ENCODE results near the gene KCTD10. TPM values are rescaled to one million over a fixed set of nuclear protein-coding genes. Genes with fewer than 3 reads are reported as not detected.
"Not testable (repeated sequence)": the region's sequence is repeated elsewhere in the genome, so short reads cannot be mapped to it uniquely, and the experiment has no call there.

KCTD10 gene
- total and polyA plus RNA-seq, 5 donors from 2014 or later = 26.4 to 38.7 (median 28.7) TPM

DNA sequence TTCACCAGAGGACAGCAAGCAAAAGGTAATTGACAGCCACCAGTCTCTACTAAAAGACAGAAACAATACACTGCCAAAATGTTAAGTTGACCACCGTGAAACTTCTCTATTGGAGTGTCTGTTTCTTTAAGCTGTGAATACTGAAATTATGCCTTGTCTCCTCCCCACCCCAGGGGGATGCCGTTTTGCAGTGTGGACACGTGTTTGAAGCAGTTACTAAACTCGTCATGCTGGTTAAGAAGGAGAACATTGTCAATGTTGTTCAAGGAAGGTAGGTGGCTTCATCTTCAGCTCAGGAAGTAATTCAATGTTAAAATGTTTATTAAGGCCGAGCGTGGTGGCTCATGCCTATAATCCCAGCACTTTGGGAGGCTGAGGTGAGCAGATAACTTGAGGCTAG is 32.8 kb downstream of the KCTD10 start:
- no peaks in the 10 kb centered on the region for H3K9me3 ChIP-seq (ENCODE audit: control insufficient read depth in 2 of 2, low read length in 2 of 2)
- no peak overlapping the region for H3K4me3 ChIP-seq (ENCODE audit: low read depth, low read length)
- Mint-ChIP-seq H3K27ac (peak overlapping the region in 1 of 3 donors; percentile 21), H3K27me3 (no peaks in the 10 kb centered on the region), H3K4me1 (peaks cover 0 to 3% (median 0%) of the 10 kb centered on the region in 4 donors), H3K4me3 (no peak overlapping the region), H3K9me3 (no peaks in the 10 kb centered on the region), H3K36me3 (peaks cover 16% of the 10 kb centered on the region)
- H3K4me1 ChIP-seq (ENCODE audit: control insufficient read depth, insufficient read depth, low read length, poor library complexity, severe bottlenecking) = no peaks in the 10 kb centered on the region
- no peak overlapping the region for H3K27ac ChIP-seq (ENCODE audit: insufficient read depth, low read length, poor library complexity, severe bottlenecking)
- H3K36me3 ChIP-seq (ENCODE audit: control insufficient read depth, insufficient read depth, low read length) = peaks cover 27% of the 10 kb centered on the region
- ATAC-seq (ENCODE audit: low read depth in 2 of 2) (no peak), DNase-seq (no peak)
- no peaks in the 10 kb centered on the region for H3K27me3 ChIP-seq (ENCODE audit: control insufficient read depth, insufficient read depth, low read length)

DNA sequence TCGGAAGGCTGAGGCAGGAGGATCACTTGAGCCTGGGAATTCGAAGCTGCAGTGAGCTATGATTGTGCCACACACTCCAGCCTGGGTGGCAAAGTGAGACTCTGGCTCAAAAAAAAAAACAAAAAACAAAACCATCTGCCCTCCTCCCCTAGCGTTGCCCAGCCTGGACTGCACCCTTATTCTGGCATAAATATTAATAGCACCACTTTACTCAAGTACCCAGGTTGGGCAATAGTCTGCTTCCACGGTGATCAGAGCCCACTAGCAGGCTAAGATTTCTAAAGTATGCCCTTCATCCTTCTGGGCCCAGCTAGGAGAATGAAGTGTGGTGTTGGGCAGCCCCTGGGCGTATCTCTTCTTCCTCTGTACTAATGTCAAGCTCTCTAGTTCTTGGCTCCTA is 33.3 kb downstream of the KCTD10 start:
- Mint-ChIP-seq H3K9me3 (no peaks in the 10 kb centered on the region), H3K4me3 (no peak overlapping the region), H3K4me1 (peaks cover 0 to 3% (median 0%) of the 10 kb centered on the region in 4 donors), H3K27me3 (no peaks in the 10 kb centered on the region), H3K27ac (peak overlapping the region in 1 of 3 donors; percentile 21), H3K36me3 (peaks cover 12% of the 10 kb centered on the region)
- H3K27ac ChIP-seq (ENCODE audit: insufficient read depth, low read length, poor library complexity, severe bottlenecking) = no peak overlapping the region
- H3K36me3 ChIP-seq (ENCODE audit: control insufficient read depth, insufficient read depth, low read length) = peaks cover 25% of the 10 kb centered on the region
- no peak for DNase-seq
- H3K27me3 ChIP-seq (ENCODE audit: control insufficient read depth, insufficient read depth, low read length) = no peaks in the 10 kb centered on the region
- no peak overlapping the region for H3K4me3 ChIP-seq (ENCODE audit: low read depth, low read length)
- ATAC-seq (ENCODE audit: low read depth in 2 of 2) = no peak
- H3K9me3 ChIP-seq (ENCODE audit: control insufficient read depth in 2 of 2, low read length in 2 of 2) = no peaks in the 10 kb centered on the region
- H3K4me1 ChIP-seq (ENCODE audit: control insufficient read depth, insufficient read depth, low read length, poor library complexity, severe bottlenecking) = no peaks in the 10 kb centered on the region

DNA sequence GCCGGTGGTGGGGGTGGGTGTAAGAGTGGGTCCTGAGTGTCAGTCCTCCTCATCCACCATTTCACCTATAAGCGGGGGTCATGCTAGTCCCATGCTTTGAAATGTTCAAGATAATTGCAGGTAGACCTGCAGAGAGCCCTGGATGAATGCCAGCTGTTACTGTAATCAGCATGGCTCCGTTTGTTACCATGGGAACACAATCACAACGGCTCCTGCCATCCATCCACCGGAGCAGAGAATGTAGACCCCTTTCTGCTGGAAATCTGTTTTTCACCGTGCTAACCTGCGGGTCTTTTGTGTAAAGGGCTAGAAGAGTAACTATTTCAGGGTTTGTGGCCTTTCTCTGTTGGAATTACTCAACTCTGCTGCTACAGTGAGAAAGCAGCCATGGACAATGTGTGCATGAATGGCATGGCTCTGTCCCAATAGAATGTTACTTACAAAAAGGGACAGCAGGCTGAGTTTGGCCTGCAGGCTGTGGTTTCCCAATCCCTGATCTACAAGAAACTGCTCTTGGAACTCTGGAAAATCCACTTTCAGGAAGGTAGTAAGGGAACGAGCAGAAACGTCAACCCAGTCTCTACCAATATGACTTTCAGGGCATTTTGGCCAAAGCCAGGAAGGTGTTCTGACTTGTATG is 36.1 kb downstream of the KCTD10 start:
- Histone ChIP-seq H3K4me1 (ENCODE audit: control insufficient read depth, insufficient read depth, low read length, poor library complexity, severe bottlenecking) (no peaks in the 10 kb centered on the region), H3K27ac (ENCODE audit: insufficient read depth, low read length, poor library complexity, severe bottlenecking) (no peak overlapping the region), H3K27me3 (ENCODE audit: control insufficient read depth, insufficient read depth, low read length) (no peaks in the 10 kb centered on the region), H3K36me3 (ENCODE audit: control insufficient read depth, insufficient read depth, low read length) (peaks cover 7% of the 10 kb centered on the region), H3K9me3 (ENCODE audit: control insufficient read depth in 2 of 2, low read length in 2 of 2) (no peaks in the 10 kb centered on the region), H3K4me3 (ENCODE audit: low read depth, low read length) (no peak overlapping the region)
- Mint-ChIP-seq H3K27me3 (no peaks in the 10 kb centered on the region), H3K36me3 (peaks cover 11% of the 10 kb centered on the region), H3K9me3 (no peaks in the 10 kb centered on the region), H3K4me1 (peaks cover 0 to 3% (median 0%) of the 10 kb centered on the region in 4 donors), H3K27ac (no peak overlapping the region), H3K4me3 (no peak overlapping the region)
- ATAC-seq (ENCODE audit: low read depth in 2 of 2) = no peak
- no peak for DNase-seq

DNA sequence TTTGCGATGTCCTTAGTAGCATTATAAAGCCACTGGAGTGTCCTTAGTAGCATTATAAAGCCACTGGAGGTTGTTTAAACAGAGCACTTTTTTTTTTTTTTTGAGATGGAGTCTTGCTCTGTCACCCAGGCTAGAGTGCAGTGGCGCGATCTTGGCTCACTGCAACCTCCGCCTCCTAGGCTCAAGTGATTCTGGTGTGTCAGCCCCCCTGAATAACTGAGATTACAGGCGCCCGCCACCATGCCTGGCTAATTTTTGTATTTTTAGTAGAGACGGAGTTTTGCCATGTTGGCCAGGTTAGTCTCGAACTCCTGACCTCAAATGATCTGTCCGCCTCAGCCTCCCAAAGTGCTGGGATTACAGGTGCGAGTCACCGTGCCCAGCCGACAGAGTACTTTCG is 37.1 kb downstream of the KCTD10 start:
- H3K36me3 ChIP-seq (ENCODE audit: control insufficient read depth, insufficient read depth, low read length); H3K4me3 ChIP-seq (ENCODE audit: low read depth, low read length); H3K27ac ChIP-seq (ENCODE audit: insufficient read depth, low read length, poor library complexity, severe bottlenecking); H3K9me3 Mint-ChIP-seq; ATAC-seq (ENCODE audit: low read depth in 2 of 2); H3K4me3 Mint-ChIP-seq; H3K27me3 Mint-ChIP-seq; H3K4me1 ChIP-seq (ENCODE audit: control insufficient read depth, insufficient read depth, low read length, poor library complexity, severe bottlenecking); H3K27me3 ChIP-seq (ENCODE audit: control insufficient read depth, insufficient read depth, low read length); H3K4me1 Mint-ChIP-seq; H3K9me3 ChIP-seq (ENCODE audit: control insufficient read depth in 2 of 2, low read length in 2 of 2); H3K27ac Mint-ChIP-seq; DNase-seq; H3K36me3 Mint-ChIP-seq: not testable (repeated sequence)

DNA sequence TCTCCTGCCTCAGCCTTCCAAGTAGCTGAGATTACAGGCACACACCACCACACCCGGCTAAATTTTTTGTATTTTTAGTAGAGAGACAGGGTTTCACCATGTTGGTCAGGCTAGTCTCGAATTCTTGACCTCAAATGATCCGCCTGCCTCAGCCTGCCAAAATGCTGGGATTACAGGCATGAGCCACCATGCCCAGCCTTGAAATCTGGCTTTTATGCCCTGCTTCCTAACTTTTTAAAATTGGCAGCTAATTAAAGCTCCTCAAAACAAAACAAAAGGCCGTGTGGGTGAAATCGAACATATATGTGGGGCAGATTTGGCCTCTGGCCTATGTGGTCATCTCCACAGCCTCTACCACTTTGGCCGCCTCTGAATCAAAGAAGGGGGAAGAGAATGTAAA is 37.9 kb downstream of the KCTD10 start:
- DNase-seq = no peak
- H3K4me1 ChIP-seq (ENCODE audit: control insufficient read depth, insufficient read depth, low read length, poor library complexity, severe bottlenecking) = no peaks in the 10 kb centered on the region

DNA sequence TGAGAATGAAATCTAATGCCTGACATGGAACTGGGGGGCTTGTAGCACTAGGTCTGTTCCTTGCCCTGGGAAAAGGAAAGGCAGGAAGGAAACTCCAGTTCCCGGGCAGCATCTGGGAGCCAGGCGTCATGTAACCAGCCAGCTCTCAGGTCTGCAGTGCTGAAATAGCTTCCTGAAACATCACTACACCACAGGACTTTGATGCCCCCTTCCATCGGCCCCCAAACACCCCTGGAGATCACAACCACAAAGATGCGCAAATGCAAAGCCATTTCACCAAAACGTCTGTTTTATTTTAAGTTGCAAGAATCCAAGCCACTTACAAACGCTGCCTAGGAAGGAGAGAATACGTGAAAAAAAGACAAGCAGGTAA is 40.9 kb downstream of the KCTD10 start:
- Histone ChIP-seq H3K9me3 (ENCODE audit: control insufficient read depth in 2 of 2, low read length in 2 of 2) (no peaks in the 10 kb centered on the region), H3K36me3 (ENCODE audit: control insufficient read depth, insufficient read depth, low read length) (no peaks in the 10 kb centered on the region), H3K27me3 (ENCODE audit: control insufficient read depth, insufficient read depth, low read length) (no peaks in the 10 kb centered on the region), H3K4me1 (ENCODE audit: control insufficient read depth, insufficient read depth, low read length, poor library complexity, severe bottlenecking) (peaks cover 8% of the 10 kb centered on the region), H3K4me3 (ENCODE audit: low read depth, low read length) (no peak overlapping the region), H3K27ac (ENCODE audit: insufficient read depth, low read length, poor library complexity, severe bottlenecking) (no peak overlapping the region)
- DNase-seq (no peak), ATAC-seq (ENCODE audit: low read depth in 2 of 2) (no peak)
- Mint-ChIP-seq H3K27me3 (no peaks in the 10 kb centered on the region), H3K4me1 (peaks cover 7 to 14% (median 9%) of the 10 kb centered on the region in 4 donors), H3K36me3 (peaks cover 3% of the 10 kb centered on the region), H3K27ac (no peak overlapping the region), H3K9me3 (no peaks in the 10 kb centered on the region), H3K4me3 (no peak overlapping the region)

More for the DNA sequence above, 37.9 kb downstream of the KCTD10 start:
- Mint-ChIP-seq H3K27ac (no peak overlapping the region), H3K36me3 (peaks cover 3% of the 10 kb centered on the region), H3K4me1 (peaks cover 0 to 3% (median 0%) of the 10 kb centered on the region in 4 donors), H3K9me3 (no peaks in the 10 kb centered on the region), H3K4me3 (no peak overlapping the region), H3K27me3 (no peaks in the 10 kb centered on the region)
- H3K9me3 ChIP-seq (ENCODE audit: control insufficient read depth in 2 of 2, low read length in 2 of 2) = no peaks in the 10 kb centered on the region
- H3K4me3 ChIP-seq (ENCODE audit: low read depth, low read length) = no peak overlapping the region
- H3K27me3 ChIP-seq (ENCODE audit: control insufficient read depth, insufficient read depth, low read length) = no peaks in the 10 kb centered on the region
- no peak for ATAC-seq (ENCODE audit: low read depth in 2 of 2)
- H3K27ac ChIP-seq (ENCODE audit: insufficient read depth, low read length, poor library complexity, severe bottlenecking) = no peak overlapping the region
- H3K36me3 ChIP-seq (ENCODE audit: control insufficient read depth, insufficient read depth, low read length) = peaks cover 1% of the 10 kb centered on the region

DNA sequence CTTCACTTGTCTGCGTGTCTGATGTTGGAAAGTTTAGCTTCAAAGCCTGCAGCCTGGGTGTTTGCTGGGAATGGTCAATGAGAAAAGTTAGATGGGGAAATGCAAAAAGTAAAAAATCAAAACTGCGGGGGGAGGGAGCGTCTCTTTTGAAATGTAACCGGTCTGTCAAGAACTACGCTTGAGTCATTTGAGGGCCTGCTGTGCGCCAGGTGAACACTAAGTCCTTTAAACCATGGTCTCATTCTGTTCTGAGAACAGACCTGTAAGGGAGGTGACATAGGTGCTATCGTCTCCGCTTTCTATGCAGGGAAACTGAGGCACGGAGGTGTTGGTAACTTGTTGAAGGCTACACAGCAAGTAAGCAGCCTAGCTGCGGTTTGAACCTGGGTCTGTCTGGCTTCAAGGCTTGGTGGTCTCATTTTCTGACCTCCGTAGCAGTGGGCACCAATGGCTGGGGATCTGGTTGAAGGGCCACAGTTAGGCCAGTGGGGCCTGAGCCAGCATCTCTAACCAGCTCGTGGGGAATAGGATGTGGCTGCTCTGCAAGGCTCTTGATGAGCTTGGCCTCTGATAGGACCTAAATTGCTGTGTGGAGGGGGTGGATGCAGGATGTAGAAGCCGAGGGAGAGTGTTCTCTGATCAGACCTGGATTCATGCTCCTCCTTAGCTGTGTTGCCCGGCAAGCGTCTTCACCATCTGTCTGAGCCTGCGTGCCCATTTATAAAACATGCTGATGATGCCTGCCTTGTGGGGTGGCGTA is 41.5 kb downstream of the KCTD10 start:
- H3K4me3 ChIP-seq (ENCODE audit: low read depth, low read length) = no peak overlapping the region
- no peaks in the 10 kb centered on the region for H3K9me3 ChIP-seq (ENCODE audit: control insufficient read depth in 2 of 2, low read length in 2 of 2)
- Mint-ChIP-seq H3K27me3 (no peaks in the 10 kb centered on the region), H3K36me3 (peaks cover 3% of the 10 kb centered on the region), H3K27ac (no peak overlapping the region), H3K4me3 (no peak overlapping the region), H3K9me3 (no peaks in the 10 kb centered on the region), H3K4me1 (peaks cover 7 to 14% (median 9%) of the 10 kb centered on the region in 4 donors)
- peaks cover 8% of the 10 kb centered on the region for H3K4me1 ChIP-seq (ENCODE audit: control insufficient read depth, insufficient read depth, low read length, poor library complexity, severe bottlenecking)
- DNase-seq (no peak), ATAC-seq (ENCODE audit: low read depth in 2 of 2) (no peak)
- H3K27me3 ChIP-seq (ENCODE audit: control insufficient read depth, insufficient read depth, low read length) = no peaks in the 10 kb centered on the region
- no peak overlapping the region for H3K27ac ChIP-seq (ENCODE audit: insufficient read depth, low read length, poor library complexity, severe bottlenecking)
- no peaks in the 10 kb centered on the region for H3K36me3 ChIP-seq (ENCODE audit: control insufficient read depth, insufficient read depth, low read length)

DNA sequence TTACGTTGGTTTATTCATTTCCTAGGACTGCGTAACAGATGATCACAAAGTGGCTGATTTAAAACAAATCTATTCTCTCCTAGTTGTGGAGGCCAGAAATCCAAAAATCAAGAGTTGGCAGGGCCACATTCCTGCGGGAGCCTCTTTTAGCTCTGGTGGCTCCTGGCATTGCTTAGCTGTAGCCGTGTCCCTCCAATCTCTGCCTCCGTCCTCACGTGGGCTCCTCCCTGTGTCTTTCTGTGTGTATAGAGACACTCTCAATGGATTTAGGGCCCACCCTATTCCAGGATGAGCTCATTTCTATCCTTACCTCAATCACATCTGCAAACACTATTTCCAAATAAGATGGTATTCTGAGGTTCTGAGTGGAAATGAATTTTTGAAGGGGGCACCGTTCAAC is 42.5 kb downstream of the KCTD10 start:
- DNase-seq (no peak), ATAC-seq (ENCODE audit: low read depth in 2 of 2) (no peak)
- Histone ChIP-seq H3K4me3 (ENCODE audit: low read depth, low read length) (no peak overlapping the region), H3K27me3 (ENCODE audit: control insufficient read depth, insufficient read depth, low read length) (no peaks in the 10 kb centered on the region), H3K9me3 (ENCODE audit: control insufficient read depth in 2 of 2, low read length in 2 of 2) (no peaks in the 10 kb centered on the region), H3K4me1 (ENCODE audit: control insufficient read depth, insufficient read depth, low read length, poor library complexity, severe bottlenecking) (peaks cover 8% of the 10 kb centered on the region), H3K36me3 (ENCODE audit: control insufficient read depth, insufficient read depth, low read length) (no peaks in the 10 kb centered on the region), H3K27ac (ENCODE audit: insufficient read depth, low read length, poor library complexity, severe bottlenecking) (no peak overlapping the region)
- Mint-ChIP-seq H3K4me1 (peaks cover 7 to 14% (median 9%) of the 10 kb centered on the region in 4 donors), H3K27me3 (no peaks in the 10 kb centered on the region), H3K4me3 (no peak overlapping the region), H3K27ac (no peak overlapping the region), H3K36me3 (peaks cover 3% of the 10 kb centered on the region), H3K9me3 (no peaks in the 10 kb centered on the region)

All from CD4-positive, CD25-positive, alpha-beta regulatory T cell (primary cell).